ENCODE data around the gene CFAP161. TPM values are rescaled to one million over a fixed set of nuclear protein-coding genes. Genes with fewer than 3 reads are reported as not detected.

Gene CFAP161
- total and polyA plus RNA-seq, 8 donors, result 0.08 to 0.25 (median 0.16) TPM; not detected in 1

GRCh38 chr15:81160312-81161159 is 26.5 kb downstream of the CFAP161 start:
- no peak for DNase-seq
- H3K36me3 ChIP-seq, result no peaks in the 10 kb centered on the region
- H3K27ac ChIP-seq, result no peak overlapping the region
- 53 to 57% methylated on average over 11 of the region's 11 CpGs for WGBS, 2 donors
- FAIRE-seq, result no peak
- no peaks in the 10 kb centered on the region for H3K4me1 ChIP-seq
- no peaks in the 10 kb centered on the region for H3K27me3 ChIP-seq
- intact Hi-C loops (cut with DNase I), result no loop called here
- TF ChIP-seq, protein P1, sequence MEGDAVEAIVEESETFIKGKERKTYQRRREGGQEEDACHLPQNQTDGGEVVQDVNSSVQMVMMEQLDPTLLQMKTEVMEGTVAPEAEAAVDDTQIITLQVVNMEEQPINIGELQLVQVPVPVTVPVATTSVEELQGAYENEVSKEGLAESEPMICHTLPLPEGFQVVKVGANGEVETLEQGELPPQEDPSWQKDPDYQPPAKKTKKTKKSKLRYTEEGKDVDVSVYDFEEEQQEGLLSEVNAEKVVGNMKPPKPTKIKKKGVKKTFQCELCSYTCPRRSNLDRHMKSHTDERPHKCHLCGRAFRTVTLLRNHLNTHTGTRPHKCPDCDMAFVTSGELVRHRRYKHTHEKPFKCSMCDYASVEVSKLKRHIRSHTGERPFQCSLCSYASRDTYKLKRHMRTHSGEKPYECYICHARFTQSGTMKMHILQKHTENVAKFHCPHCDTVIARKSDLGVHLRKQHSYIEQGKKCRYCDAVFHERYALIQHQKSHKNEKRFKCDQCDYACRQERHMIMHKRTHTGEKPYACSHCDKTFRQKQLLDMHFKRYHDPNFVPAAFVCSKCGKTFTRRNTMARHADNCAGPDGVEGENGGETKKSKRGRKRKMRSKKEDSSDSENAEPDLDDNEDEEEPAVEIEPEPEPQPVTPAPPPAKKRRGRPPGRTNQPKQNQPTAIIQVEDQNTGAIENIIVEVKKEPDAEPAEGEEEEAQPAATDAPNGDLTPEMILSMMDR (IDR thresholded peaks at IDR 0.05), result no peak
- H3K9me3 ChIP-seq, result no peaks in the 10 kb centered on the region
- ATAC-seq, result no peak
- no peak overlapping the region for H3K4me3 ChIP-seq

GRCh38 chr15:81161160-81161673 is 27.1 kb downstream of the CFAP161 start:
- DNase-seq, result no peak
- H3K36me3 ChIP-seq, result no peaks in the 10 kb centered on the region
- TF ChIP-seq, protein P1 (IDR thresholded peaks at IDR 0.05), result no peak
- H3K27me3 ChIP-seq, result no peaks in the 10 kb centered on the region
- no peak for FAIRE-seq
- no peak for ATAC-seq
- no peaks in the 10 kb centered on the region for H3K4me1 ChIP-seq
- no peak overlapping the region for H3K4me3 ChIP-seq
- H3K27ac ChIP-seq, result no peak overlapping the region
- H3K9me3 ChIP-seq, result no peaks in the 10 kb centered on the region
- intact Hi-C loops (cut with DNase I), result no loop called here
- 36 to 47% methylated on average over 4 of the region's 4 CpGs for WGBS, 2 donors

GRCh38 chr15:81161851-81162250 is 27.8 kb downstream of the CFAP161 start:
- Histone ChIP-seq H3K9me3 (no peaks in the 10 kb centered on the region), H3K27ac (no peak overlapping the region), H3K4me3 (no peak overlapping the region), H3K36me3 (no peaks in the 10 kb centered on the region), H3K27me3 (no peaks in the 10 kb centered on the region), H3K4me1 (no peaks in the 10 kb centered on the region)
- TF ChIP-seq, protein P1 (IDR thresholded peaks at IDR 0.05), result no peak
- ATAC-seq (no peak), FAIRE-seq (no peak), DNase-seq (no peak)
- intact Hi-C loops (cut with DNase I), result no loop called here
- WGBS, 2 donors, result 70 to 74% methylated on average over 7 of the region's 7 CpGs

DNA sequence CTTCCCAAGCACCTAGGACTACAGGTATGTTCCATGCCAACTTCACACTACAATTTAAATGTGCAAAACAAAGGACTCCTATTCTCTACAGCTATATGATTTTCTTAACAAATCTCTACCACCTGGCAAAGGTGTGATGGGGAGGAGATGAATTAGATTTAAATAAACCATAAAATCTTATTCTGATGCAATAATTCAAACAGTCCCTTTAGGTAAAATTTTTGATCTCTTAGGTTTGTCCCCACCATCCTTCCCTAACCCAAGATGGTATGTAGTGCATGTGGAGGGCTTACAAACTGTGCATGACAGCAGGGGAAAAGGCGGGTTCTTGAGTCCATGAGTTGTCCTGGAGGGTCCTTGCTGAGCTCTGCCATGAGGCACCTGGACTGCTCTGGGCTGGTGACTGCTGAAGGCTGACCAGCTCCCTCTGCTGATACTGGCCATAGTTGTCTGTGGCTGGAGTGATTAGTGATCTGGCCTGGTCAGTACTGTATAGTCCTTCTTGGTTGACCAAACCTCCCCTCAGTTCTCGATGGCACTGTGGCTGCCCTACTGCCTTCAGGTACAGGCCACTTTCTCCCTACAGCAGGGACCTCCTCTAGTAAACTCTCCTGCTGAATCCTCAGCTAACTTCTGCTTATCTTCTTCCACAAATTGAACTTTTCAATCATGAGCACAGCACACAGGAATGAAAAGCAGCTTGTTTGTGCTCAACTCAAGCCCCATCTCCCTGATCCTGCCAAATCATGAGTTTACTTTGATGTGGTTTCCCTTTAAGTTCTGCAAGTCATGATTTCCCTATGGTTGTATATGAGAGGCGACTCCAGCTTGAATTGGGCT is 30.1 kb downstream of the CFAP161 start:
- peak in 1 of 4 donors; percentile 51 for ATAC-seq
- TF ChIP-seq, protein P1 (IDR thresholded peaks at IDR 0.05), result no peak
- WGBS, 2 donors, result 84 to 86% methylated on average over 3 of the region's 3 CpGs
- no peak for FAIRE-seq
- H3K4me3 ChIP-seq, result no peak overlapping the region
- no peak overlapping the region for H3K27ac ChIP-seq
- DNase-seq, result no peak
- H3K4me1 ChIP-seq, result no peaks in the 10 kb centered on the region
- no peaks in the 10 kb centered on the region for H3K36me3 ChIP-seq
- H3K27me3 ChIP-seq, result no peaks in the 10 kb centered on the region
- H3K9me3 ChIP-seq, result no peaks in the 10 kb centered on the region
- intact Hi-C loops (cut with DNase I), result no loop called here
